CD1c-positive myeloid dendritic cell (primary cell): Measurements from ENCODE around the gene KIAA1549.
"Not testable (repeated sequence)": the region's sequence is repeated elsewhere in the genome, so short reads cannot be mapped to it uniquely, and the experiment has no call there.

Experiments used
- DNase-seq: peaks from one replicate; pipeline ENCODE4 v3.0.0-alpha.2; 2016; ENCODE audit errors: extremely low spot score

Gene KIAA1549

DNA sequence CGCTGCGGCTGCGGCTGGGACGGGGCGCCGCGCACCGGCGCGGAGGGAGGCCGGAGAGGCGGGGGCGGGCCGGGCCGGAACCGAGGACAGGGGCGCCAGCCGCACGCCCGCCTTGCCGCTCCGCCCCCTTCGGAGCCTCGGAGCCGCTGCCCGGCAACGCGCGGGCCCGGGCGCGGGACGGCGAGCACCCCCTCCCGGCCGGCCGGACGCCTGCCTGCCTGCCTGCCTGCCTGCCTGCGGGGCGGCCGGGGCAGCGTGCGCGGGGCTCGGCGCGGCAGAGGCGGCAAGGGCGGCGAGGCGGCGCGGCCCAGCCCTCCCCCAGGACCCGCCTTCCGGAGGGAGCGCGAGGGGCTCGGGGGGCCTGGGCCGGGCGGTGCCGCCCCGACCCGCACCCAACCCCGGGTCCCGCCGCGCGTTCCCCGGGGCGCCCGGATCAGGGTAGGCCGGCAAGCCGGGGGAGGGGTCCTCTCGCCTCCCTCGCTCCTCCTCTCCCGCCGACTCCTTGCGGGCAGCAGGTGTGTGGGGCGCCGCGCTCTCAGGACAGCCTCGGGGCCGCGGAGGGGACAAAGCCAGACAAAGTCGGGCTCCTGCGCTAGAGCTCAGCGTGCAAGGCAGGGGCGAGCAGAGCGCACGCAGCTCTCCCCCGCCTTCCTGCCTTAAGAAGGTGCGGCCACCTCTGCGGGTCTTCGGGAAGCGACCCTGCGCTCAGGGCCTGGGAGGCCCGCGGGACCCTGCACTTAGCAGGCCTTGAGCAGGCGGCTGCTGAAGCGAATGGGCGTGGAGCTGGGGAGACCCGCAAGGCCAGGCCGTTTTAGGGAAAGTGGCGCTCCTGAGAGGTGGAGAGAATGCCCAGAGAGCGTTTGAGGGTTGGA lies at the start of gene KIAA1549:
TSS of gene KIAA1549 (minus strand) at position 58 of the 872 bp plus-strand sequence. CDS start 120 bp downstream, outside the sequence.
- DNase-seq: peak; percentile 62

- DNase-seq: no peak
Measured at GRCh38 chr7:139029353-139029752, 48.2 kb upstream of the KIAA1549 start.

- DNase-seq: no peak
Measured at GRCh38 chr7:139026551-139026950, 45.4 kb upstream of the KIAA1549 start.

GRCh38 chr7:139025861-139026260 lies 44.7 kb upstream of the KIAA1549 start:
- not testable (repeated sequence) for DNase-seq

- no peak for DNase-seq
Measured at GRCh38 chr7:139023076-139023475, 41.9 kb upstream of the KIAA1549 start.

- no peak for DNase-seq
Measured at GRCh38 chr7:139022286-139022685, 41.1 kb upstream of the KIAA1549 start.

- DNase-seq: no peak
Measured at GRCh38 chr7:139018910-139019309, 37.7 kb upstream of the KIAA1549 start.

DNA sequence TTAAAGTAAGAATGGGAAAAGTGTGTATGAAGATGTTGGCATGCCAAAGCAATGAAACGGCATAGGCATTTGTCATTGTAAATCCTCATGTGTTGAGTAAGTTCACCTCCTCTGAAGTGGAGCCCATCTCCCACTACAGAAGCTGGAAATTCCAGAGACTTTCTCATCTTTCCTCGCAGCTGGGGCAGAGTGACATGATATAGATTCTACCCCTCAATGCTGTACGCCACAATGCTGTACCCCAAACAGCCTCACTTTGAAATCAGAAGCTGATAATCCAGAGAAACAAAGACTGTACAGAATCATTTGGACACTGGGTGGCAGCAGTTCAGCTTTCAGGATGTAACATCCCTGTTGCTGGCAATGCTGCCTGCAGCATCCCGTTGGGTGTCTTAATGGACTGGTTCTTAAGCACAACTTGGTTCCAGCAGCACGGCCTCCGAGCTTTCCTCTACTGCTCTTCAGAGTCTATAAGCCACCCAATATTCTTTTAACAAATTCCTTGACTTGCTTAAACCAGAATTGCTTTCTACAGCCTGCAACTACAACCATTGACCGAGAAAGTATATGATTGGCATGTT lies 35.8 kb upstream of the KIAA1549 start:
- peak; percentile 66 for DNase-seq

DNA sequence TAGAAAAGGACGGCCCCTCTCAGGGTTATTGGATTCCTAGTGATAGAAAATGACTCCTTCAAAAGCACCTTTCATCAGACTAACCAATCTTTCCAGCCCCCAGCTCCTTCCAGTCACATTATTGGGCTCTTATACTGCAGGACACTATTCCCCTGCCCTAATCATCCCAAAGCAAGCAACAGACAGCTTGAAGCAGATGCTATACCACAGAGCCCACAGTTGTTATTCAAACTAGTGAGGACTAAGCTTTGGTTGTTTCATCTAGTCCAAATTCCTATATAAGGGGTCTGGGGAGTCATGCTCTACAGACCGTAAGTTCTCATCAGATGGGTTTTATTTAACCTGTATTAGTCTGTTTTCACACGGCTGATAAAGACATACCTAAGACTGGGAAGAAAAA lies 30.2 kb upstream of the KIAA1549 start:
- no peak for DNase-seq

- DNase-seq: no peak
Measured at GRCh38 chr7:139004321-139005090, 23.3 kb upstream of the KIAA1549 start.

DNA sequence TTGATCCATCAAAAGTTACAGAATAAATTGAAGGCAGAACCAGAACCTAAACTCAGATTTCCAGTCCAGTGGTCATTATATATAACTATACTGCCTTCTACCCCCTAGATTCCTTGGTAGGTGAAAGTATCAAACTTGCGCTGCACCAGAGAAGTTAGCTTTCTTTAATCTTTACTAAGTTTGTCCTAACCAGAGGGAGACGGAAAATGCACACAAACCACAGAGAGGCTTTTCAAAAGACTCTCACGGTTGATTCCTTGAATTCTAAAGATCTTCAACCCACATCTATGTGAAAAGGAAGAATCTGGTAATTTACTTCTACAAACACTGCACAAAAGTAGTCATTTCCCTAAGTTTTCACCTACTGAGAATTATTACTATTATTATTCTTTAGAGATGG lies 18.2 kb upstream of the KIAA1549 start:
- DNase-seq: no peak

DNA sequence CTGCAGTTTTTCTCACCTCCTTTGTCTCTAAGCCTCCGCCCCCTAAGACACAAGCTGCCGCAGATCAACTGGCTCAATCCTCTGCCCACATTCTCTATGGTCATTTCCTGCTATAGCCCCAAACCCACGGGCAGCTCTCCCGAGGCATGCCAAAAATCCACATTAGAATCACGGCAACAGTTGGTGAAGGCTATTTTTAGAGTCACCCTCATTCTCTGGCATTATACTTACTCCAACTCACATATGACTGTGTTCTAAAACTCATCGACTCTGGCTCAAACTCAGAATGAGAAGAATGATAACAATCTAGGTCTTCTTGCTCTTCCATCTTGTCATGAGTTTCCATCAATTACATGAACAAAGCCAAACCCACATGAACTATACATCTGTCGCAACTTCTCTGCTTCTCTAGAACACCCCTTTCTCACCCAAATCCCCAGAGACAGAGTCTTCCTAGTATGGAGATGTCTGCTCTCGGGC lies 10.9 kb upstream of the KIAA1549 start:
- no peak for DNase-seq

GRCh38 chr7:138987686-138988085 lies 6.5 kb upstream of the KIAA1549 start:
- no peak for DNase-seq

- peak; percentile 7 for DNase-seq
Measured at GRCh38 chr7:138982204-138982623, 1.0 kb upstream of the KIAA1549 start.

DNA sequence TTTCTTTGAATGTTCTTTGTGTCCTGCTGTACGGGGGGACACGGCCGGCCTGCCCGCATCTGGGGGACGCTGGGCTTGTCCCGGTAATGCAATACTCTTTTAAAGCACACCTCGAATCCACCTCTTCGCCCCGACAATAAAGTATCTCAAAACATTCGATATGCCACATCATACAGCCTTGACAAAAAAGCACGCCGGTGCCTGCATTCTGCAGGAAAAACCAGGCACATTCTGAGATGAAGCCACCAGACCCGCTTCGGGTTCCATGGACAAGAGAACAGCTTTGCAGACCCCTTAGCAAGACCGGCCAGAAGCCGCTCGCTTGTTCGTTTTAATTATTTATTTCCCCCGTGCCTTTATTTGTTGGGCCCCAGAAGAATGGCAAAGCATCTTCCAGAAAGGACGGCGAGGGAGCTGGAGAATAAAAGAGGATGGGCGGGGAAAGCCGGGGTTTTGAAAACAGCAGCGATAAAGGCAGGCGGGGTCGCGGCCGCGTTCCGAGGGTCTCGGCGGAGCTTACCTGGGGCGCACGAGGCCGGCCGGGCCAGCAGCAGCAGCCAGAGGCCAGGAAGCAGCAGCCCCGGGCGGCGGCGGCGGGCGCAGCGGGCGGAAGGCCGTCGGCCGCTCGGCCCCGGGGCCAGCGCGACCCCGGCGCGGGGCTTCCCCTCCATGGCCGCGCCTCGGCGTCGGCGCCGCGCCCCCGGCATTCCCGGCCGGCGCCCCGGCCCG lies 462 bp downstream of the KIAA1549 start:
- DNase-seq: no peak

- no peak for DNase-seq
Measured at GRCh38 chr7:138979988-138980562, 1.1 kb downstream of the KIAA1549 start.

DNA sequence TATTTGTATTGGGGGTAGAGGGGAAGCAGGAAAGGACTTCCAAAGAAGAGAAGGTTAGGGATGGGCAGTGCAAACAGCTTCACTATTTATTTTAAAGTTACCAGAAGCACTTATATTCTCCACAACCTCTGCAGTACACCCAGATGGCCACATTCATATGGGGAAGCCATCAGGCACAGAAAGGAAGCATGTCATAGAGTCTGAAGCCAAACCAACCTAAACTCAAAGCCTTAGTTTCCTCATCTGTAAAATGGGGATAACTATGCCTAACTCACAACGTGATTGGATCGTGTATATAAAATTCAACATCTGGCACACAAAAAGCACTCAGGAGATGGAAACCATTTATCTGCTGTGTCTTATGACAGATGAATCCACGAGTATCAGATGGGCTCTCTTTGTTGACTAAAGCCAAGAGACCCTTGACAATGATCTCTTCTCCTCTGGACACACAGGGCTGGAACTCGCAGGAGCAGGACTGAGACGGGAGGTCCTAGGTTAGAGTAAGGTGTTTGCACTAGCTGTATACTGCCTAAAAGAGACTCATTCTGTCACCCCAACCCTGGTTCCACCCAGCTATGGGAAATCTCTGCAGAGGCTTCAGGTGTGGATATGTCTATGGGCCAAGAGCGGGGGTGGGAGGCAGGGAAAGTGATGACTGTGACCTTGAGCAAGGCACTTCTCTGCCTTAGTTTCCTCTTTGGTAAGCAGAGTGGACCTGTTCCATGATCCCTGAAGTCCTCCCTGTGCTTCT lies 1.8 kb downstream of the KIAA1549 start:
- DNase-seq: peak; percentile 3

GRCh38 chr7:138978541-138979184 lies 2.5 kb downstream of the KIAA1549 start:
- no peak for DNase-seq

- DNase-seq: not testable (repeated sequence)
Measured at GRCh38 chr7:138976161-138976560, 5.0 kb downstream of the KIAA1549 start.
